ENCODE results near the gene LTV1. TPM values are rescaled to one million over a fixed set of nuclear protein-coding genes. Genes with fewer than 3 reads are reported as not detected.
A peak's percentile ranks its signal among the peaks of the same experiment; 100 is the strongest.

The LTV1 gene
- total and polyA plus RNA-seq, 9 donors: 11.0 to 36.3 (median 20.4) TPM

DNA sequence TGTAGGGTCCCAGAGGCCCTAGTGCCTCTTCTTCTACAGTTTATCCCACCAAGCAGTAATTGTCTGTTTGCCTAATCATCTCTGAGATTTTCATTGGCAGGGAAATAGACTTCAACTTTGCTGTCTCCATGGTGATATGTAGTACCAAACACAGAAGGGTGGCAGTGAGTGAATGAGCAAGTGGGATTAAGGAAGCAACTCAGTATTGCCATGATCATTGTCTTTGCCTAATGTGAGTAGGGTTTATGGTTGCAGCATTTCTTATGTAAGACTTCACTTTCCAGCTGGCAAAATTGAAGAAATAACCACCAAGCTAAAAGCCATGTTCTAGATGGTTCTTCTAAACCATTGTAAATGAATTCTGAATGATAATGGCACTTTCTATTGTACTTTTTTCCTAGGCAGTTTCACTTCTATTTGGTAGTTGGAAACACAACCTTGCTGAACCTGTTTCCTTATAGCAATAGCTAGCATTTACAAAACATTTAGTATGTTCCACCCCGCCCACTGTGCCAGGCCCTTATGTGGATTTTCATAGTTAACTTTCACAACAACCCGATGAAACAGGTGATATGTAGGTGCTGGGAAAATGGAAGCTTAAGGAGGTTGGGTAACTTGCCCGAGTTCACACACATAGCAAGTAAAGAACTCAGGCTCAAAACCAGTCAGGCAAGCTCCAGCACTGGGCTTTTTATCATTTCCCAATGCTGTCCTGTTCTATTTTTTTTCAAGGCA lies 53.2 kb downstream of the LTV1 start:
- no peak for DNase-seq
- 94 to 99% (median 95%) methylated on average over 3 of the region's 3 CpGs for WGBS, 3 donors
- Histone ChIP-seq H3K9me3 (no peaks in the 10 kb centered on the region), H3K4me1 (ENCODE audit: insufficient read depth) (peaks cover 2% of the 10 kb centered on the region), H3K36me3 (no peaks in the 10 kb centered on the region), H3K4me3 (no peak overlapping the region), H3K27me3 (peaks cover 5% of the 10 kb centered on the region), H3K27ac (no peak overlapping the region)
- TF ChIP-seq POLR2A (IDR thresholded peaks at IDR 0.05): no peak
- TF ChIP-seq EP300 (IDR thresholded peaks at IDR 0.05): no peak
- TF ChIP-seq, protein P1, sequence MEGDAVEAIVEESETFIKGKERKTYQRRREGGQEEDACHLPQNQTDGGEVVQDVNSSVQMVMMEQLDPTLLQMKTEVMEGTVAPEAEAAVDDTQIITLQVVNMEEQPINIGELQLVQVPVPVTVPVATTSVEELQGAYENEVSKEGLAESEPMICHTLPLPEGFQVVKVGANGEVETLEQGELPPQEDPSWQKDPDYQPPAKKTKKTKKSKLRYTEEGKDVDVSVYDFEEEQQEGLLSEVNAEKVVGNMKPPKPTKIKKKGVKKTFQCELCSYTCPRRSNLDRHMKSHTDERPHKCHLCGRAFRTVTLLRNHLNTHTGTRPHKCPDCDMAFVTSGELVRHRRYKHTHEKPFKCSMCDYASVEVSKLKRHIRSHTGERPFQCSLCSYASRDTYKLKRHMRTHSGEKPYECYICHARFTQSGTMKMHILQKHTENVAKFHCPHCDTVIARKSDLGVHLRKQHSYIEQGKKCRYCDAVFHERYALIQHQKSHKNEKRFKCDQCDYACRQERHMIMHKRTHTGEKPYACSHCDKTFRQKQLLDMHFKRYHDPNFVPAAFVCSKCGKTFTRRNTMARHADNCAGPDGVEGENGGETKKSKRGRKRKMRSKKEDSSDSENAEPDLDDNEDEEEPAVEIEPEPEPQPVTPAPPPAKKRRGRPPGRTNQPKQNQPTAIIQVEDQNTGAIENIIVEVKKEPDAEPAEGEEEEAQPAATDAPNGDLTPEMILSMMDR (IDR thresholded peaks at IDR 0.05): no peak
- intact Hi-C loops (cut with DNase I): no loop called here

DNA sequence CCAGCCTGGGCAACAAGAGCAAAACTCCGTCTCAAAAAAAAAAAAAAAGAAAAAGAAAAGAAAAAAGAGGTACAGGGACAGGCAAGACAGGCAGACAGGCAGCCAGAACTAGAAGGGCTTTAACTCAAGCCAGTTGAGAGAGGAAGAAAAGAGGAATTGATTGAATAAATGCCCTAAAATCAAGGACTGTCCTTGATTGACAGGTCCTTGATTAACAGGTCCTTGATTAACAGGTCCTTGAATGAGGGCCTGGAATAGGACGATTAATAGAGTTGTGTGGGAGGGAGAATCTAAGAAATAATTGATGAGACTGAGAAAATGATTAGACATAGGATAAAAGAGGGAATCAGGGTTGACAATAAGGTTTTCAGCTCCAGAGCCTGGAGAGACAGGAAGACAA lies 57.2 kb downstream of the LTV1 start:
- DNase-seq: no peak
- peaks cover 10% of the 10 kb centered on the region for H3K4me1 ChIP-seq (ENCODE audit: insufficient read depth)
- no peaks in the 10 kb centered on the region for H3K36me3 ChIP-seq
- H3K4me3 ChIP-seq: no peak overlapping the region
- H3K9me3 ChIP-seq: no peaks in the 10 kb centered on the region
- no peak for TF ChIP-seq POLR2A (IDR thresholded peaks at IDR 0.05)
- no peak for TF ChIP-seq EP300 (IDR thresholded peaks at IDR 0.05)
- TF ChIP-seq, protein P1 (IDR thresholded peaks at IDR 0.05): no peak
- H3K27me3 ChIP-seq: no peaks in the 10 kb centered on the region
- intact Hi-C loops (cut with DNase I): no loop called here
- peak overlapping the region in 1 of 2 donors; percentile 4 for H3K27ac ChIP-seq
- 86% methylated on average over 2 of the region's 2 CpGs for WGBS, 3 donors

DNA sequence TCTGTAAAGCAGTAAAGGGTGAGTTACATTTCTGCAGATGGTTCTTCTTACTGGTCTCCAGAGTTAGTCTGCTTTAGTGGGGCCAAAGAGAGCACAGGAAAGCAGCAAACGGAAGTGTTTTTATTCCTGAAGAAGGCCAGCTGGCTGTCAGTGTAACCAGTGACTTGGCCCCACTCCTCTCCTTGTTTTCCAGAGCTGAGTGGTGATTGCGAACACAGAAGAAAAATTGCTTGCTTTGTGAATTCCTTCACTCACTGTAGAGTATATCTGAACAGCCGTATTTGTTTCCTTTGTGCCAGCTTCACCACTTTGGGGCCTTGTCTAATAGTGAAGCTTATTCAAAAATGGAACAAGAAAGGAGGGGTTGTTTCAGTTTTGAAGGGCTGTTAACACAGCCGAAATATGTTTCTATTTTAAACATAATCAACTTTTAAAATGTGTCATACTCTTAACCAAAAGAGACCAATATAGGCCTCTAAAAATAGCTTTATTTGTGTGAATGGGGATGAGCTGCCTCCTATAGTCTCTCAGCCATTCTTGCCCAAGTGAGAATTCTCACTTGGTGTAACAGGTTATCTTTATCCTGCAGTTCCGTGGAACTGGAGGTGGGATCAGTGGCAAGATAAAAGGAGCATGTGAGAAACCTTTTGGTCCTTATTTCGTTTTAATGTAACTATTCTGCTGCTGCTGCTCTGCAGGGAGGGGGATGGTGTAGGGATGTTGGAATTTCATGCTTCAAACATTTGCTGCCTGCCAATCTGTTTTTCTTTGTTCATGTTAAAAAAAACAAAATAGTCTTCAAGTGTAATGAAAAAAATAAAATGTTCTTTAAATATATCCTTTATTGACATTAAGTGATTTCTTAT lies 59.0 kb downstream of the LTV1 start:
- peak; percentile 56 to 70 (median 66) for DNase-seq

DNA sequence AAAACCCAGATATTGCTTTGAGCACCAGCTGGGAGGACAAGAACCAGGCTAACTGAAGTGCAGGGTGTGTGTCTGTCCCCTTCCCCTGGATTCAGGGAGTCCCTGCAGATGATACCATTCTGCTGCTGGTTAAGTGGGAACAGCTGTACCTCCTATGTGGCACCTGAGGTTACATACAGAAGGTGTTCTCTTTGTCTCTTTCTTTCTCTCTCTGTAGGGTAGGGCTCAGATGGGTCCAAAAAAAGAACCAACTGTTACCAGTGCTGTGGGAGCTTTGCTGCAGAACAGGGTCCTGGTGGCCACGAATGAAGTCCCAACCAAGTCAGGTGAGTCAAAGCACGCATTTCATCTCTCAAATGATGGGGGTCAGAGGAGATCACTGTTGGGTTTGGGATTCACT lies 59.7 kb downstream of the LTV1 start:
- H3K9me3 ChIP-seq: no peaks in the 10 kb centered on the region
- no peak overlapping the region for H3K4me3 ChIP-seq
- no peaks in the 10 kb centered on the region for H3K27me3 ChIP-seq
- H3K4me1 ChIP-seq (ENCODE audit: insufficient read depth): peaks cover 10% of the 10 kb centered on the region
- peak overlapping the region in 1 of 2 donors; percentile 73 for H3K27ac ChIP-seq
- intact Hi-C loops (cut with DNase I): no loop called here
- H3K36me3 ChIP-seq: no peaks in the 10 kb centered on the region
- no peak for DNase-seq
- WGBS, 3 donors: 70 to 74% (median 73%) methylated on average over 2 of the region's 2 CpGs
- no peak for TF ChIP-seq POLR2A (IDR thresholded peaks at IDR 0.05)
- no peak for TF ChIP-seq EP300 (IDR thresholded peaks at IDR 0.05)
- TF ChIP-seq, protein P1 (IDR thresholded peaks at IDR 0.05): no peak

More for the DNA sequence above, 59.0 kb downstream of the LTV1 start:
- 4 to 10% (median 6%) methylated on average over 6 of the region's 6 CpGs for WGBS, 3 donors
- H3K27me3 ChIP-seq: no peaks in the 10 kb centered on the region
- TF ChIP-seq EP300 (IDR thresholded peaks at IDR 0.05) (no peak), POLR2A (IDR thresholded peaks at IDR 0.05) (no peak)
- TF ChIP-seq, protein P1 (IDR thresholded peaks at IDR 0.05): no peak
- H3K36me3 ChIP-seq: no peaks in the 10 kb centered on the region
- H3K27ac ChIP-seq: peak overlapping the region; percentile 7 to 73
- H3K4me1 ChIP-seq (ENCODE audit: insufficient read depth): peaks cover 10% of the 10 kb centered on the region
- intact Hi-C loops (cut with DNase I): no loop called here
- no peaks in the 10 kb centered on the region for H3K9me3 ChIP-seq
- no peak overlapping the region for H3K4me3 ChIP-seq

Measured in ovary (tissue), 9 donors.